Measurements from ENCODE around the gene TMEM245.

The TMEM245 gene

GRCh38 chr9:109098171-109098959 lies 21.4 kb downstream of the TMEM245 start (continued):
- TF ChIP-seq ZNF658 (tag by site-specific recombination; IDR thresholded peaks at IDR 0.05) = no peak
- TF ChIP-seq KLF9 (tag by site-specific recombination; IDR thresholded peaks at IDR 0.05; ENCODE audit: low read depth) = no peak
- TF ChIP-seq ZNF704 (tag by site-specific recombination; IDR thresholded peaks at IDR 0.05) = no peak
- no peak for TF ChIP-seq ZNF169 (tag by site-specific recombination; IDR thresholded peaks at IDR 0.05)
- no peak for TF ChIP-seq ZBTB7A (tag by site-specific recombination; IDR thresholded peaks at IDR 0.05; ENCODE audit: low read depth)
- no peak for TF ChIP-seq ZNF18 (tag by site-specific recombination; IDR thresholded peaks at IDR 0.05)
- no peak for TF ChIP-seq KLF8 (tag by site-specific recombination; IDR thresholded peaks at IDR 0.05)
- no peak for TF ChIP-seq ZNF398 (tag by site-specific recombination; IDR thresholded peaks at IDR 0.05)
- TF ChIP-seq ZNF223 (tag by site-specific recombination; IDR thresholded peaks at IDR 0.05) = no peak
- peak; percentile 59; the same call in 1 of the 2 replicates for TF ChIP-seq ZNF362 (tag by site-specific recombination; IDR thresholded peaks at IDR 0.05)
- TF ChIP-seq ZNF707 (tag by site-specific recombination; IDR thresholded peaks at IDR 0.05) = no peak
- TF ChIP-seq ZNF138 (tag by site-specific recombination; IDR thresholded peaks at IDR 0.05; ENCODE audit: borderline replicate concordance) = no peak
- peak; percentile 23; the same call in 1 of the 2 replicates for TF ChIP-seq ZBTB20 (tag by site-specific recombination; IDR thresholded peaks at IDR 0.05)
- no peak for TF ChIP-seq ZBTB1 (tag by site-specific recombination; IDR thresholded peaks at IDR 0.05)
- TF ChIP-seq ZNF629 (tag by site-specific recombination; IDR thresholded peaks at IDR 0.05) = no peak
- peak; percentile 79; the same call in 1 of the 2 replicates for TF ChIP-seq ZNF10 (tag by site-specific recombination; IDR thresholded peaks at IDR 0.05)
- no peak for TF ChIP-seq ZNF514 (tag by site-specific recombination; IDR thresholded peaks at IDR 0.05)
- no peak for TF ChIP-seq ZBTB44 (tag by site-specific recombination; IDR thresholded peaks at IDR 0.05)
- TF ChIP-seq ZXDB (tag by site-specific recombination; IDR thresholded peaks at IDR 0.05) = peak; percentile 30; the same call in 1 of the 2 replicates
- no peak for TF ChIP-seq BCL6B (tag by site-specific recombination; IDR thresholded peaks at IDR 0.05)
- TF ChIP-seq ZNF26 (tag by site-specific recombination; IDR thresholded peaks at IDR 0.05) = no peak
- TF ChIP-seq ZNF335 (tag by site-specific recombination; conservative IDR thresholded peaks at IDR 0.05) = no peak
- TF ChIP-seq ZNF837 (tag by site-specific recombination; IDR thresholded peaks at IDR 0.05) = no peak
- TF ChIP-seq YY1 (tag by site-specific recombination; IDR thresholded peaks at IDR 0.05) = no peak
- no peak for TF ChIP-seq KLF16 (tag by site-specific recombination; IDR thresholded peaks at IDR 0.05)
- TF ChIP-seq ZNF302 (tag by site-specific recombination; IDR thresholded peaks at IDR 0.05; ENCODE audit: low read depth) = no peak
- TF ChIP-seq ZNF37A (tag by site-specific recombination; IDR thresholded peaks at IDR 0.05) = no peak
- TF ChIP-seq ZNF521 (tag by site-specific recombination; IDR thresholded peaks at IDR 0.05) = no peak
- peak; percentile 51; the same call in 1 of the 2 replicates for TF ChIP-seq SP7 (tag by site-specific recombination; IDR thresholded peaks at IDR 0.05)
- TF ChIP-seq SP3 (tag by site-specific recombination; IDR thresholded peaks at IDR 0.05) = no peak
- TF ChIP-seq ZSCAN23 (tag by site-specific recombination; IDR thresholded peaks at IDR 0.05) = no peak
